Epithelial cell of alveolus of lung (primary cell): Measurements from ENCODE around the gene ZNF564. TPM values are rescaled to one million over a fixed set of nuclear protein-coding genes. Genes with fewer than 3 reads are reported as not detected.

Source experiments
- total RNA-seq: library from RNA; depleted of rRNA; stranded (reverse); fragments of >200 nt; gene quantifications from 2 replicates; pipeline ENCODE4 v1.2.1, GENCODE V29; 2015

The ZNF564 gene
- total RNA-seq: 3.0 and 3.4 TPM in 2 replicates

GRCh38 chr19:12551060-12551832 is at the start of gene ZNF564:
TSS of gene ZNF564 (minus strand) at chr19:12551482. CDS start at chr19:12551332, 150 bp downstream.

DNA sequence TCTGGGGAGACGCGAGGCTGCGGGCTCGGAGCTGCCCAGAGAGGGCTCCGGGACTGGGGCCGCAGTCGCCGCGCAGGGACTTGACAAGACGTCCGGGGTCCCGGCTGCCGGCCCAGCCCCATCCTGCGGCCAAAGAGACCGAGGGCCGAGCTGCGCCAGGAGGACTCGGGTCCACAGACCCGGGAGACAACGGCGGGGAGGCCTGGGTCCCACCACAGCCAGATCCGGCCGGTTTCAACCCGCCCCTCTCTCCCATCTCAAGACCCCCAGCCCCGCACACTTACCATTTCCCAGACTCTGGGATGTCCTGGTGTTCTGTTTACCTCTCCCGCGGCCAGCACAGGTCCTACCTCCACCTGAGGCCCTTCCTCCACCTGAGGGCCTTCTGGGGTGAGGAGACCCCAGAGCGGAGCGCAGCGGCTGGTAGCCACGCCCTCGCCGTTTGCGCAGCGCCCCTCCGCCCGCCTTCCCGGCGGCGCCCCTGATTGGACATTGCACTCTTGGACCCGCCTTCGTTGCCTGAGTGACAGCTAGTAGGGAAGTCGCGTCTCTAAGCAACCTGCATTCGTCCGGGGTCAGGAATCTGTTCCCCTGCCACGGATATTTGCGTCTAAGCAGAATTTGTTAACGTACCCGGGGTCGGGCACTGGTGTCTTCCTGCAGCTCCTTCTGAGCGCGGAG is 66.8 kb downstream of the ZNF564 start, which contains the start of gene ZNF709:
Gene ZNF709, minus strand, starts transcription at position 446 of the 681 bp plus-strand sequence. Its CDS starts 159 bp downstream, at position 287.

Other genes with a start within 250 kb of the ZNF564 start
- gene ZNF563, start 217.8 kb downstream of the ZNF564 start, total RNA-seq: 0.65 and 2.6 TPM in 2 replicates
- gene ZNF442, start 185.8 kb downstream of the ZNF564 start, total RNA-seq: 0.26 and 1.4 TPM in 2 replicates
- 1.3 and 1.6 TPM in 2 replicates for gene ZNF799, start 150.2 kb downstream of the ZNF564 start, total RNA-seq
- 1.7 and 2.2 TPM in 2 replicates for gene ZNF443, start 110.5 kb downstream of the ZNF564 start, total RNA-seq
- 0.91 and 2.0 TPM in 2 replicates for gene ZNF709, start 66.7 kb downstream of the ZNF564 start, total RNA-seq
- 4.1 and 15.3 TPM in 2 replicates for gene ZNF490, start 59.3 kb upstream of the ZNF564 start, total RNA-seq
- 6.5 and 15.3 TPM in 2 replicates for gene ZNF791, start 59.4 kb upstream of the ZNF564 start, total RNA-seq
- gene MAN2B1, start 115.3 kb upstream of the ZNF564 start, total RNA-seq: 44.5 and 81.8 TPM in 2 replicates
- gene WDR83, start 115.3 kb upstream of the ZNF564 start, total RNA-seq: 8.0 and 12.1 TPM in 2 replicates
- 62.4 and 124 TPM in 2 replicates for gene DHPS, start 130.4 kb upstream of the ZNF564 start, total RNA-seq
- not detected in 2 replicates for gene GNG14, start 136.5 kb upstream of the ZNF564 start, total RNA-seq
- gene FBXW9, start 145.1 kb upstream of the ZNF564 start, total RNA-seq: 8.8 and 11.5 TPM in 2 replicates
- 34.3 and 47.7 TPM in 2 replicates for gene TNPO2, start 172.4 kb upstream of the ZNF564 start, total RNA-seq
- 353 and 355 TPM in 2 replicates for gene TRIR, start 183.2 kb upstream of the ZNF564 start, total RNA-seq
- gene GET3, start 186.0 kb upstream of the ZNF564 start, total RNA-seq: 61.8 and 80.8 TPM in 2 replicates
- gene BEST2, start 200.3 kb upstream of the ZNF564 start, total RNA-seq: 1.8 TPM in 1 of 2 replicates, not detected in the other
- gene HOOK2, start 224.1 kb upstream of the ZNF564 start, total RNA-seq: 8.8 and 19.0 TPM in 2 replicates
- gene JUNB, start 240.0 kb upstream of the ZNF564 start, total RNA-seq: 398 and 481 TPM in 2 replicates